ENCODE data around the gene PKHD1. TPM values are rescaled to one million over a fixed set of nuclear protein-coding genes. Genes with fewer than 3 reads are reported as not detected.
"Not testable (repeated sequence)": the region's sequence is repeated elsewhere in the genome, so short reads cannot be mapped to it uniquely, and the experiment has no call there.

PKHD1 gene
- total RNA-seq, 2 donors from 2014 or later, result 33.3 to 53.4 TPM

DNA sequence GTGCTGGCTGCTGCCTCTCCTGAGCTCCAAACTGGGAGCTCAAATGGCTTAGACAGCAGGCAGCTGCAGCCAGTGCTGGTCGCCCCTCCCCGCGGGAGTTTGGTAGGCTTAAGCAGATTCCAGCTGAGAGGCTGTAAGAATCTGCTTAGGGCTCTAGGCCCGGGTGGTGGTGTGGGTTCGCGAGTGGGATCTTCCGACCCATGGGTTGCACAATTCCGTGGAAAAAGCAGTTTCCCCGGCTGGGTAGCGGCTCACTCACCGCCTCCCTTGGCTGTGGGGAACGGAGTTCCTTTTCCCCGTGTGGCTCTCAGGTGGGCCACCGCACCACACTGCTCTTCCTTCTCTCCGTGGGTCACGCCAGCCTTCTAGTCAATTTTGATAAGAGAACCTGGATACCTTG, 232.5 kb downstream of the PKHD1 start:
- Histone ChIP-seq H3K4me3 (no peak overlapping the region), H3K36me3 (replicated peaks in 1 of 2; ENCODE audit: insufficient read depth in 1 of 2, low read depth in 2 of 2) (no peaks in the 10 kb centered on the region), H3K9me3 (no peaks in the 10 kb centered on the region), H3K27ac (no peak overlapping the region), H3K27me3 (no peaks in the 10 kb centered on the region), H3K4me1 (peaks cover 11% of the 10 kb centered on the region)
- 75 to 84% methylated on average over 10 to 16 of the region's 16 CpGs for WGBS, 2 donors
- TF ChIP-seq POLR2A (IDR thresholded peaks at IDR 0.05), result no peak
- TF ChIP-seq, protein P1, sequence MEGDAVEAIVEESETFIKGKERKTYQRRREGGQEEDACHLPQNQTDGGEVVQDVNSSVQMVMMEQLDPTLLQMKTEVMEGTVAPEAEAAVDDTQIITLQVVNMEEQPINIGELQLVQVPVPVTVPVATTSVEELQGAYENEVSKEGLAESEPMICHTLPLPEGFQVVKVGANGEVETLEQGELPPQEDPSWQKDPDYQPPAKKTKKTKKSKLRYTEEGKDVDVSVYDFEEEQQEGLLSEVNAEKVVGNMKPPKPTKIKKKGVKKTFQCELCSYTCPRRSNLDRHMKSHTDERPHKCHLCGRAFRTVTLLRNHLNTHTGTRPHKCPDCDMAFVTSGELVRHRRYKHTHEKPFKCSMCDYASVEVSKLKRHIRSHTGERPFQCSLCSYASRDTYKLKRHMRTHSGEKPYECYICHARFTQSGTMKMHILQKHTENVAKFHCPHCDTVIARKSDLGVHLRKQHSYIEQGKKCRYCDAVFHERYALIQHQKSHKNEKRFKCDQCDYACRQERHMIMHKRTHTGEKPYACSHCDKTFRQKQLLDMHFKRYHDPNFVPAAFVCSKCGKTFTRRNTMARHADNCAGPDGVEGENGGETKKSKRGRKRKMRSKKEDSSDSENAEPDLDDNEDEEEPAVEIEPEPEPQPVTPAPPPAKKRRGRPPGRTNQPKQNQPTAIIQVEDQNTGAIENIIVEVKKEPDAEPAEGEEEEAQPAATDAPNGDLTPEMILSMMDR (IDR thresholded peaks at IDR 0.05), result no peak
- intact Hi-C loops (cut with DNase I), result no loop called here
- DNase-seq (no peak), ATAC-seq (no peak)

- TF ChIP-seq, protein P1 (IDR thresholded peaks at IDR 0.05), result no peak
- no peak for TF ChIP-seq POLR2A (IDR thresholded peaks at IDR 0.05)
- peaks cover 11% of the 10 kb centered on the region for H3K4me1 ChIP-seq
- WGBS, 2 donors, result 60 to 67% methylated on average over 1 to 7 of the region's 7 CpGs
- no peaks in the 10 kb centered on the region for H3K36me3 ChIP-seq (replicated peaks in 1 of 2; ENCODE audit: insufficient read depth in 1 of 2, low read depth in 2 of 2)
- H3K4me3 ChIP-seq, result no peak overlapping the region
- no peak overlapping the region for H3K27ac ChIP-seq
- no peaks in the 10 kb centered on the region for H3K9me3 ChIP-seq
- intact Hi-C loops (cut with DNase I), result no loop called here
- no peak for DNase-seq
- ATAC-seq, result no peak
- no peaks in the 10 kb centered on the region for H3K27me3 ChIP-seq
Measured at GRCh38 chr6:51854347-51854746, 233.1 kb downstream of the PKHD1 start.

DNA sequence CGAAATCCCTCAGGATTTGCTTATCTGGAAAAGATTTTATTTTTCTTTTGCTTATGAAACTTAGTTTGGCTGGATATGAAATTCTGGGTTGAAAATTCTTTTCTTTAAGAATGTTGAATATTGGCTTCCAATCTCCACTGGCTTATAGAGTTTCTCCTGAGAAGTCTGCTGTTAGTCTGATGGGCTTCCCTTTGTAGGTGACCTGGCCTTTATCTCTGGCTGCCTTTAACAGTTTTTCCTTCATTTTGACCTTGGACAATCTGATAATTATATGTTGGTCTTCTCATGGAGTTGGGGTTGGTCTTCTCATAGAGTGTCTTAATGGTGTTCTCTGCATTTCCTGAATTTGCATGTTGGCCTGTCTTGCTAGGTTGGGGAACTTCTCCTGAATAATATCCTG, 234.3 kb downstream of the PKHD1 start:
- H3K4me1 ChIP-seq; H3K36me3 ChIP-seq (replicated peaks in 1 of 2; ENCODE audit: insufficient read depth in 1 of 2, low read depth in 2 of 2); intact Hi-C loops (cut with DNase I); ATAC-seq; H3K27ac ChIP-seq; DNase-seq; H3K9me3 ChIP-seq; H3K27me3 ChIP-seq; H3K4me3 ChIP-seq: not testable (repeated sequence)
- 77 to 83% methylated on average over 1 of the region's 1 CpG for WGBS, 2 donors

DNA sequence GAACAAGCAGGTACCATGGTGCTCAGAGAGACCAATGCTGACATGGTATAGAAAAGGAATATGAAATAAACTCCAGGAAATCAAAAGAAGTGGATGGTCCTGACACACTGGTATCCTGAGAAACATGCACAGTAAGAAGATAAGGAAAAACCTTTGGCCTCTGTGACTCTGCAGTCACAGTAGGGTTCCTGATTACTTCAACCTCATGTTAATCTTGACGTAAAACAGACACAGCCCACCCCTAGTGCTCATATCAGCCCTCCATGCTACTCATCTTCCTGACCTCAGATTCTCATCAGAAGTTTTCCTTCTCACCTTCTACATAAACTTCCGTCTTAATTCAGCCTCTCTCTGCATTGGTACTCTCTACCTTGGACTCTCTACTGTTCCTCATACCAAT, 240.9 kb downstream of the PKHD1 start:
- Histone ChIP-seq H3K4me3 (no peak overlapping the region), H3K4me1 (no peaks in the 10 kb centered on the region)
- intact Hi-C loops (cut with DNase I), result no loop called here

GRCh38 chr6:51844336-51844735, 243.1 kb downstream of the PKHD1 start:
- Histone ChIP-seq H3K4me3 (no peak overlapping the region), H3K36me3 (replicated peaks in 1 of 2; ENCODE audit: insufficient read depth in 1 of 2, low read depth in 2 of 2) (no peaks in the 10 kb centered on the region), H3K4me1 (no peaks in the 10 kb centered on the region), H3K9me3 (no peaks in the 10 kb centered on the region), H3K27ac (no peak overlapping the region), H3K27me3 (no peaks in the 10 kb centered on the region)
- WGBS, 2 donors, result 67 to 70% methylated on average over 3 of the region's 3 CpGs
- DNase-seq, result no peak
- TF ChIP-seq, protein P1 (IDR thresholded peaks at IDR 0.05), result no peak
- no peak for TF ChIP-seq POLR2A (IDR thresholded peaks at IDR 0.05)
- no peak for ATAC-seq
- intact Hi-C loops (cut with DNase I), result no loop called here

More for the DNA sequence above, 240.9 kb downstream of the PKHD1 start:
- H3K9me3 ChIP-seq, result no peaks in the 10 kb centered on the region
- no peaks in the 10 kb centered on the region for H3K36me3 ChIP-seq (replicated peaks in 1 of 2; ENCODE audit: insufficient read depth in 1 of 2, low read depth in 2 of 2)
- 72% methylated on average over 2 of the region's 2 CpGs for WGBS, 2 donors
- TF ChIP-seq, protein P1 (IDR thresholded peaks at IDR 0.05), result no peak
- TF ChIP-seq POLR2A (IDR thresholded peaks at IDR 0.05), result no peak
- ATAC-seq (no peak), DNase-seq (no peak)
- no peaks in the 10 kb centered on the region for H3K27me3 ChIP-seq
- no peak overlapping the region for H3K27ac ChIP-seq

All from body of pancreas (tissue), 4 donors.